Activated T-cell treated with anti-CD3 and anti-CD28 coated beads, Interleukin-2, amount 50 U/mL, for 24 hours (primary cell): Measurements from ENCODE around the gene PTCRA.
"Not testable (repeated sequence)": the region's sequence is repeated elsewhere in the genome, so short reads cannot be mapped to it uniquely, and the experiment has no call there.

ENCODE experiments used
- DNase-seq: peaks from one replicate; pipeline ENCODE4 v3.0.0-alpha.2; 2020
- H3K27ac Mint-ChIP-seq: 2 replicates; pipeline ENCODE4 v1.8.0; 2020; ENCODE audit warnings: mild to moderate bottlenecking, mixed read lengths
- H3K27me3 Mint-ChIP-seq: 2 replicates; pipeline ENCODE4 v1.8.0; 2020; ENCODE audit warnings: mixed read lengths
- H3K36me3 Mint-ChIP-seq: 2 replicates; pipeline ENCODE4 v1.8.0; 2020; ENCODE audit warnings: low read depth, mixed read lengths
- H3K4me1 Mint-ChIP-seq: 2 replicates; pipeline ENCODE4 v1.8.0; 2020; ENCODE audit warnings: low read depth, mixed read lengths
- H3K4me3 Mint-ChIP-seq: 2 replicates; pipeline ENCODE4 v1.8.0; 2020; ENCODE audit warnings: mild to moderate bottlenecking, moderate library complexity, mixed read lengths
- H3K9me3 Mint-ChIP-seq: 2 replicates; pipeline ENCODE4 v1.8.0; 2020; ENCODE audit warnings: mixed read lengths

PTCRA gene

GRCh38 chr6:42894041-42894828, 21.6 kb upstream of the PTCRA start:
- Mint-ChIP-seq H3K4me1 (peaks cover 20% of the 10 kb centered on the region), H3K36me3 (peaks cover 15% of the 10 kb centered on the region)
- DNase-seq, H3K27ac Mint-ChIP-seq, H3K9me3 Mint-ChIP-seq, H3K4me3 Mint-ChIP-seq, H3K27me3 Mint-ChIP-seq: not testable (repeated sequence)

- no peak for DNase-seq
- H3K9me3 Mint-ChIP-seq = no peaks in the 10 kb centered on the region
- no peak overlapping the region for H3K4me3 Mint-ChIP-seq
- H3K27me3 Mint-ChIP-seq = no peaks in the 10 kb centered on the region
- no peaks in the 10 kb centered on the region for H3K36me3 Mint-ChIP-seq
- H3K27ac Mint-ChIP-seq = no peak overlapping the region
- H3K4me1 Mint-ChIP-seq = peaks cover 6% of the 10 kb centered on the region
Observed at GRCh38 chr6:42896178-42896719, 19.6 kb upstream of the PTCRA start.

- no peaks in the 10 kb centered on the region for H3K9me3 Mint-ChIP-seq
- H3K36me3 Mint-ChIP-seq = no peaks in the 10 kb centered on the region
- peaks cover 14% of the 10 kb centered on the region for H3K4me1 Mint-ChIP-seq
- no peak overlapping the region for H3K27ac Mint-ChIP-seq
- peak; percentile 62 for DNase-seq
- no peaks in the 10 kb centered on the region for H3K27me3 Mint-ChIP-seq
- no peak overlapping the region for H3K4me3 Mint-ChIP-seq
Observed at GRCh38 chr6:42898891-42899361, 16.9 kb upstream of the PTCRA start.

GRCh38 chr6:42899871-42900270, 16.0 kb upstream of the PTCRA start:
- no peak for DNase-seq

GRCh38 chr6:42901538-42901957, 14.3 kb upstream of the PTCRA start:
- Mint-ChIP-seq H3K27me3 (no peaks in the 10 kb centered on the region), H3K4me3 (no peak overlapping the region)

More at GRCh38 chr6:42899871-42900270, 16.0 kb upstream of the PTCRA start:
- H3K36me3 Mint-ChIP-seq = no peaks in the 10 kb centered on the region
- H3K9me3 Mint-ChIP-seq = no peaks in the 10 kb centered on the region
- no peak overlapping the region for H3K4me3 Mint-ChIP-seq
- H3K4me1 Mint-ChIP-seq = peaks cover 14% of the 10 kb centered on the region
- H3K27ac Mint-ChIP-seq = no peak overlapping the region
- no peaks in the 10 kb centered on the region for H3K27me3 Mint-ChIP-seq

GRCh38 chr6:42902429-42903263, 13.2 kb upstream of the PTCRA start:
- not testable (repeated sequence) for H3K9me3 Mint-ChIP-seq, H3K27ac Mint-ChIP-seq, H3K27me3 Mint-ChIP-seq, DNase-seq, H3K36me3 Mint-ChIP-seq, H3K4me3 Mint-ChIP-seq
- H3K4me1 Mint-ChIP-seq = peaks cover 14% of the 10 kb centered on the region

More at GRCh38 chr6:42901538-42901957, 14.3 kb upstream of the PTCRA start:
- H3K9me3 Mint-ChIP-seq = no peaks in the 10 kb centered on the region
- H3K27ac Mint-ChIP-seq = no peak overlapping the region
- peak; percentile 68 for DNase-seq
- H3K36me3 Mint-ChIP-seq = no peaks in the 10 kb centered on the region
- H3K4me1 Mint-ChIP-seq = peaks cover 14% of the 10 kb centered on the region

- Mint-ChIP-seq H3K27ac (no peak overlapping the region), H3K27me3 (no peaks in the 10 kb centered on the region), H3K36me3 (no peaks in the 10 kb centered on the region), H3K4me3 (no peak overlapping the region), H3K4me1 (peaks cover 12% of the 10 kb centered on the region), H3K9me3 (no peaks in the 10 kb centered on the region)
- no peak for DNase-seq
Observed at GRCh38 chr6:42904467-42904866, 11.4 kb upstream of the PTCRA start.

- DNase-seq = no peak
- Mint-ChIP-seq H3K4me3 (no peak overlapping the region), H3K27me3 (peaks cover 7% of the 10 kb centered on the region), H3K9me3 (no peaks in the 10 kb centered on the region), H3K36me3 (no peaks in the 10 kb centered on the region), H3K27ac (no peak overlapping the region), H3K4me1 (peaks cover 3% of the 10 kb centered on the region)
Observed at GRCh38 chr6:42907336-42907735, 8.5 kb upstream of the PTCRA start.

GRCh38 chr6:42909835-42910234, 6.0 kb upstream of the PTCRA start:
- peaks cover 16% of the 10 kb centered on the region for H3K27me3 Mint-ChIP-seq
- H3K36me3 Mint-ChIP-seq = no peaks in the 10 kb centered on the region
- DNase-seq = no peak
- peaks cover 3% of the 10 kb centered on the region for H3K4me1 Mint-ChIP-seq
- H3K4me3 Mint-ChIP-seq = no peak overlapping the region
- no peak overlapping the region for H3K27ac Mint-ChIP-seq
- no peaks in the 10 kb centered on the region for H3K9me3 Mint-ChIP-seq

GRCh38 chr6:42911171-42912021, 4.5 kb upstream of the PTCRA start:
- Mint-ChIP-seq H3K4me3 (peak overlapping the region; percentile 20), H3K9me3 (no peaks in the 10 kb centered on the region), H3K36me3 (no peaks in the 10 kb centered on the region), H3K4me1 (peaks cover 3% of the 10 kb centered on the region), H3K27ac (no peak overlapping the region), H3K27me3 (peaks cover 16% of the 10 kb centered on the region)
- DNase-seq = no peak

GRCh38 chr6:42914546-42914945, 1.3 kb upstream of the PTCRA start:
- H3K4me1 Mint-ChIP-seq = peaks cover 3% of the 10 kb centered on the region
- no peaks in the 10 kb centered on the region for H3K9me3 Mint-ChIP-seq

GRCh38 chr6:42916288-42916687, 435 bp downstream of the PTCRA start:
- DNase-seq = no peak

More at GRCh38 chr6:42914546-42914945, 1.3 kb upstream of the PTCRA start:
- no peak overlapping the region for H3K4me3 Mint-ChIP-seq
- H3K27ac Mint-ChIP-seq = no peak overlapping the region
- H3K36me3 Mint-ChIP-seq = no peaks in the 10 kb centered on the region
- DNase-seq = no peak
- peaks cover 16% of the 10 kb centered on the region for H3K27me3 Mint-ChIP-seq

GRCh38 chr6:42921801-42922200, 5.9 kb downstream of the PTCRA start:
- H3K27ac Mint-ChIP-seq = no peak overlapping the region
- H3K9me3 Mint-ChIP-seq = no peaks in the 10 kb centered on the region
- no peaks in the 10 kb centered on the region for H3K4me1 Mint-ChIP-seq
- DNase-seq = no peak
- H3K4me3 Mint-ChIP-seq = no peak overlapping the region
- H3K27me3 Mint-ChIP-seq = no peaks in the 10 kb centered on the region
- H3K36me3 Mint-ChIP-seq = no peaks in the 10 kb centered on the region

More at GRCh38 chr6:42916288-42916687, 435 bp downstream of the PTCRA start:
- Mint-ChIP-seq H3K36me3 (no peaks in the 10 kb centered on the region), H3K4me1 (peaks cover 1% of the 10 kb centered on the region), H3K27ac (no peak overlapping the region), H3K9me3 (no peaks in the 10 kb centered on the region), H3K27me3 (peaks cover 12% of the 10 kb centered on the region), H3K4me3 (no peak overlapping the region)

GRCh38 chr6:42923666-42924065, 7.8 kb downstream of the PTCRA start:
- no peak for DNase-seq
- Mint-ChIP-seq H3K27me3 (no peaks in the 10 kb centered on the region), H3K36me3 (no peaks in the 10 kb centered on the region), H3K27ac (no peak overlapping the region), H3K9me3 (no peaks in the 10 kb centered on the region), H3K4me1 (peaks cover 5% of the 10 kb centered on the region), H3K4me3 (no peak overlapping the region)
